ENCODE results near the gene MGAT5B. TPM values are rescaled to one million over a fixed set of nuclear protein-coding genes. Genes with fewer than 3 reads are reported as not detected.

The MGAT5B gene
- total and polyA plus RNA-seq, 4 donors = 0.02 to 0.25 TPM; not detected in 2

DNA sequence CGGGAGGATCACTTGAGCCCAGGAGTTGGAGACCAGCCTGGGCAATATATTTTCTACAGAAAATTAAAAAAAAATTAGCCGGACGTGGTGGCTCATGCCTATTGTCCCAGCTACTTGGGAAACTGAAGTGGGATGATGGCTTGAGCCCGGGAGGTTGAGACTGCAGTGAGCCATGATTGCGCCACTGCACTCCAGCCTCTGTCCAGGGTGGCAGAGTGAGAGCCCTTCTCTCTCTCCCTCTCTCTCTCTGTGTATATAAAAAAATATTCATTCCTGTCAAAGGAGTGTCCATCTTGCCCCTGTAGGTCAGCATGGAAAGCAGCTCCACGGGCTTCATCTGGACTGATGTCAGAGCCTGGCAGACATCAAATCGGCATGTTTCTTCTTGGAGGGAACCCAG, 31.2 kb downstream of the MGAT5B start:
- peaks cover 0 to 2% (median 1%) of the 10 kb centered on the region in 4 donors for H3K9me3 ChIP-seq (ENCODE audit: control insufficient read depth in 4 of 4, low read length in 3 of 4)
- H3K9ac ChIP-seq (ENCODE audit: low read depth in 1 of 2, low read length in 2 of 2) = no peak overlapping the region
- no peaks in the 10 kb centered on the region for H3K27me3 ChIP-seq (ENCODE audit: control insufficient read depth in 4 of 4, insufficient read depth in 4 of 4, low read length in 3 of 4)
- no peak overlapping the region for H3K27ac ChIP-seq (ENCODE audit: low read depth in 1 of 2, low read length in 2 of 2)
- no peak overlapping the region for H3K4me3 ChIP-seq (ENCODE audit: low read depth in 1 of 3, low read length in 3 of 3)
- TF ChIP-seq, protein P1, sequence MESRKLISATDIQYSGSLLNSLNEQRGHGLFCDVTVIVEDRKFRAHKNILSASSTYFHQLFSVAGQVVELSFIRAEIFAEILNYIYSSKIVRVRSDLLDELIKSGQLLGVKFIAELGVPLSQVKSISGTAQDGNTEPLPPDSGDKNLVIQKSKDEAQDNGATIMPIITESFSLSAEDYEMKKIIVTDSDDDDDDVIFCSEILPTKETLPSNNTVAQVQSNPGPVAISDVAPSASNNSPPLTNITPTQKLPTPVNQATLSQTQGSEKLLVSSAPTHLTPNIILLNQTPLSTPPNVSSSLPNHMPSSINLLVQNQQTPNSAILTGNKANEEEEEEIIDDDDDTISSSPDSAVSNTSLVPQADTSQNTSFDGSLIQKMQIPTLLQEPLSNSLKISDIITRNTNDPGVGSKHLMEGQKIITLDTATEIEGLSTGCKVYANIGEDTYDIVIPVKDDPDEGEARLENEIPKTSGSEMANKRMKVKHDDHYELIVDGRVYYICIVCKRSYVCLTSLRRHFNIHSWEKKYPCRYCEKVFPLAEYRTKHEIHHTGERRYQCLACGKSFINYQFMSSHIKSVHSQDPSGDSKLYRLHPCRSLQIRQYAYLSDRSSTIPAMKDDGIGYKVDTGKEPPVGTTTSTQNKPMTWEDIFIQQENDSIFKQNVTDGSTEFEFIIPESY (IDR thresholded peaks at IDR 0.05) = no peak
- TF ChIP-seq FOXA2 (IDR thresholded peaks at IDR 0.05) (no peak), JUND (IDR thresholded peaks at IDR 0.05) (no peak)
- H3K36me3 ChIP-seq (ENCODE audit: control insufficient read depth in 4 of 4, insufficient read depth in 3 of 4, low read depth in 1 of 4, low read length in 3 of 4) = no peaks in the 10 kb centered on the region
- no peak for DNase-seq (ENCODE audit: low spot score)
- 75% methylated on average over 7 of the region's 7 CpGs for WGBS
- H3K4me1 ChIP-seq (ENCODE audit: control insufficient read depth in 4 of 4, insufficient read depth in 4 of 4, low read length in 3 of 4) = no peaks in the 10 kb centered on the region

DNA sequence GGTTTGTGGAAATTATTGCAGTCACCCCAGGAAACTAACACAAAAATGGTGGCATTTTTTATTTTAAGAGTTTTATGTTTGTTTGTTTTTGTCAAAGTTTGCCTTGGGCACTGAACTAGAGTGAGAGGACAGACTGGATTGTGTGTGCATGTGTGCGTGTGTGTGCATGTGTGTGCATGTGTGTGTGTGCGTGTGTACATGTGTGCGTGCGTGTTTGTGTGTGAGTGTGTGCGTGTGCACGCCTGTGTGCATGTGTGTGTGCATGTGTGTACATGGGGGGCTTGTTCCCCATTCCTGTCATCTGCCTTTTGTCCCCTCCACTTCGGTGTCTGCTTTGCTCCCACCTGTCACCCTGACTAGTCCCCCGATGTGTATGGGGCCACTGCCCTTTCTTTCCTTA, 32.5 kb downstream of the MGAT5B start:
- Histone ChIP-seq H3K36me3 (ENCODE audit: control insufficient read depth in 4 of 4, insufficient read depth in 3 of 4, low read depth in 1 of 4, low read length in 3 of 4) (no peaks in the 10 kb centered on the region), H3K4me1 (ENCODE audit: control insufficient read depth in 4 of 4, insufficient read depth in 4 of 4, low read length in 3 of 4) (no peaks in the 10 kb centered on the region), H3K9ac (ENCODE audit: low read depth in 1 of 2, low read length in 2 of 2) (no peak overlapping the region), H3K4me3 (ENCODE audit: low read depth in 1 of 3, low read length in 3 of 3) (no peak overlapping the region), H3K9me3 (ENCODE audit: control insufficient read depth in 4 of 4, low read length in 3 of 4) (no peaks in the 10 kb centered on the region), H3K27ac (ENCODE audit: low read depth in 1 of 2, low read length in 2 of 2) (no peak overlapping the region), H3K27me3 (ENCODE audit: control insufficient read depth in 4 of 4, insufficient read depth in 4 of 4, low read length in 3 of 4) (no peaks in the 10 kb centered on the region)
- no peak for TF ChIP-seq FOXA2 (IDR thresholded peaks at IDR 0.05)
- no peak for TF ChIP-seq YY1 (IDR thresholded peaks at IDR 0.05)
- no peak for TF ChIP-seq RXRA (IDR thresholded peaks at IDR 0.05)
- TF ChIP-seq, protein P2, sequence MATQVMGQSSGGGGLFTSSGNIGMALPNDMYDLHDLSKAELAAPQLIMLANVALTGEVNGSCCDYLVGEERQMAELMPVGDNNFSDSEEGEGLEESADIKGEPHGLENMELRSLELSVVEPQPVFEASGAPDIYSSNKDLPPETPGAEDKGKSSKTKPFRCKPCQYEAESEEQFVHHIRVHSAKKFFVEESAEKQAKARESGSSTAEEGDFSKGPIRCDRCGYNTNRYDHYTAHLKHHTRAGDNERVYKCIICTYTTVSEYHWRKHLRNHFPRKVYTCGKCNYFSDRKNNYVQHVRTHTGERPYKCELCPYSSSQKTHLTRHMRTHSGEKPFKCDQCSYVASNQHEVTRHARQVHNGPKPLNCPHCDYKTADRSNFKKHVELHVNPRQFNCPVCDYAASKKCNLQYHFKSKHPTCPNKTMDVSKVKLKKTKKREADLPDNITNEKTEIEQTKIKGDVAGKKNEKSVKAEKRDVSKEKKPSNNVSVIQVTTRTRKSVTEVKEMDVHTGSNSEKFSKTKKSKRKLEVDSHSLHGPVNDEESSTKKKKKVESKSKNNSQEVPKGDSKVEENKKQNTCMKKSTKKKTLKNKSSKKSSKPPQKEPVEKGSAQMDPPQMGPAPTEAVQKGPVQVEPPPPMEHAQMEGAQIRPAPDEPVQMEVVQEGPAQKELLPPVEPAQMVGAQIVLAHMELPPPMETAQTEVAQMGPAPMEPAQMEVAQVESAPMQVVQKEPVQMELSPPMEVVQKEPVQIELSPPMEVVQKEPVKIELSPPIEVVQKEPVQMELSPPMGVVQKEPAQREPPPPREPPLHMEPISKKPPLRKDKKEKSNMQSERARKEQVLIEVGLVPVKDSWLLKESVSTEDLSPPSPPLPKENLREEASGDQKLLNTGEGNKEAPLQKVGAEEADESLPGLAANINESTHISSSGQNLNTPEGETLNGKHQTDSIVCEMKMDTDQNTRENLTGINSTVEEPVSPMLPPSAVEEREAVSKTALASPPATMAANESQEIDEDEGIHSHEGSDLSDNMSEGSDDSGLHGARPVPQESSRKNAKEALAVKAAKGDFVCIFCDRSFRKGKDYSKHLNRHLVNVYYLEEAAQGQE (IDR thresholded peaks at IDR 0.05) = no peak
- no peak for TF ChIP-seq SP1 (IDR thresholded peaks at IDR 0.05)
- no peak for TF ChIP-seq TAF1 (conservative IDR thresholded peaks at IDR 0.05)
- TF ChIP-seq, protein P1 (IDR thresholded peaks at IDR 0.05) = no peak
- TF ChIP-seq JUND (IDR thresholded peaks at IDR 0.05) = no peak
- TF ChIP-seq HNF4G (IDR thresholded peaks at IDR 0.05) = no peak
- TF ChIP-seq RAD21 (IDR thresholded peaks at IDR 0.05) = no peak
- TF ChIP-seq HNF4A (conservative IDR thresholded peaks at IDR 0.05) = no peak
- TF ChIP-seq EGR1 (IDR thresholded peaks at IDR 0.05; ENCODE audit: low read depth in 2 of 2) = no peak
- TF ChIP-seq, protein P3, sequence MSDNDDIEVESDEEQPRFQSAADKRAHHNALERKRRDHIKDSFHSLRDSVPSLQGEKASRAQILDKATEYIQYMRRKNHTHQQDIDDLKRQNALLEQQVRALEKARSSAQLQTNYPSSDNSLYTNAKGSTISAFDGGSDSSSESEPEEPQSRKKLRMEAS (IDR thresholded peaks at IDR 0.05) = no peak
- TF ChIP-seq, protein P4, sequence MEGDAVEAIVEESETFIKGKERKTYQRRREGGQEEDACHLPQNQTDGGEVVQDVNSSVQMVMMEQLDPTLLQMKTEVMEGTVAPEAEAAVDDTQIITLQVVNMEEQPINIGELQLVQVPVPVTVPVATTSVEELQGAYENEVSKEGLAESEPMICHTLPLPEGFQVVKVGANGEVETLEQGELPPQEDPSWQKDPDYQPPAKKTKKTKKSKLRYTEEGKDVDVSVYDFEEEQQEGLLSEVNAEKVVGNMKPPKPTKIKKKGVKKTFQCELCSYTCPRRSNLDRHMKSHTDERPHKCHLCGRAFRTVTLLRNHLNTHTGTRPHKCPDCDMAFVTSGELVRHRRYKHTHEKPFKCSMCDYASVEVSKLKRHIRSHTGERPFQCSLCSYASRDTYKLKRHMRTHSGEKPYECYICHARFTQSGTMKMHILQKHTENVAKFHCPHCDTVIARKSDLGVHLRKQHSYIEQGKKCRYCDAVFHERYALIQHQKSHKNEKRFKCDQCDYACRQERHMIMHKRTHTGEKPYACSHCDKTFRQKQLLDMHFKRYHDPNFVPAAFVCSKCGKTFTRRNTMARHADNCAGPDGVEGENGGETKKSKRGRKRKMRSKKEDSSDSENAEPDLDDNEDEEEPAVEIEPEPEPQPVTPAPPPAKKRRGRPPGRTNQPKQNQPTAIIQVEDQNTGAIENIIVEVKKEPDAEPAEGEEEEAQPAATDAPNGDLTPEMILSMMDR (IDR thresholded peaks at IDR 0.05; ENCODE audit: low read depth, low read length, missing input control) = no peak
- TF ChIP-seq, protein P5, sequence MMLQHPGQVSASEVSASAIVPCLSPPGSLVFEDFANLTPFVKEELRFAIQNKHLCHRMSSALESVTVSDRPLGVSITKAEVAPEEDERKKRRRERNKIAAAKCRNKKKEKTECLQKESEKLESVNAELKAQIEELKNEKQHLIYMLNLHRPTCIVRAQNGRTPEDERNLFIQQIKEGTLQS (IDR thresholded peaks at IDR 0.05) = no peak
- TF ChIP-seq NR2F2 (IDR thresholded peaks at IDR 0.05) = no peak
- WGBS = 89% methylated on average over 8 of the region's 8 CpGs
- DNase-seq (ENCODE audit: low spot score) = no peak
